ENCODE measurements around the gene ZC3H10. TPM values are rescaled to one million over a fixed set of nuclear protein-coding genes. Genes with fewer than 3 reads are reported as not detected.

ZC3H10 gene
- total and polyA plus RNA-seq, 2 of the 13 experiments (the other 11 are each of a cell fraction or from before 2014, with no cell fraction given): 0.70 to 2.3 TPM

- TF ChIP-seq ZNF280B (CRISPR knock-in tag; IDR thresholded peaks at IDR 0.05; ENCODE audit: borderline replicate concordance): peak; percentile 94
- no peak for TF ChIP-seq ZNF512B (CRISPR knock-in tag; IDR thresholded peaks at IDR 0.05; ENCODE audit: borderline replicate concordance)
- TF ChIP-seq ZSCAN21 (CRISPR knock-in tag; IDR thresholded peaks at IDR 0.05; ENCODE audit: borderline replicate concordance): peak; percentile 79; the same call in 1 of the 2 replicates
- TF ChIP-seq CCAR2 (optimal IDR thresholded peaks at IDR 0.05; ENCODE audit: low read depth, low read length): peak; percentile 84
- peak; percentile 98 for TF ChIP-seq ZC3H13 (CRISPR knock-in tag; IDR thresholded peaks at IDR 0.05)
- peak; percentile 24; the same call in 1 of the 2 replicates for TF ChIP-seq SATB2 (CRISPR knock-in tag; IDR thresholded peaks at IDR 0.05)
- TF ChIP-seq ZNF720 (CRISPR knock-in tag; IDR thresholded peaks at IDR 0.05): no peak
- peak; percentile 95 for TF ChIP-seq GMEB1 (CRISPR knock-in tag; IDR thresholded peaks at IDR 0.05; ENCODE audit: borderline replicate concordance)
- no peak for TF ChIP-seq TCF7L2 (IDR thresholded peaks at IDR 0.05; ENCODE audit: low read depth, low read length)
- TF ChIP-seq ZNF44 (CRISPR knock-in tag; IDR thresholded peaks at IDR 0.05): peak; percentile 90; the same call in 1 of the 2 replicates
- TF ChIP-seq ZNF18 (CRISPR knock-in tag; IDR thresholded peaks at IDR 0.05; ENCODE audit: insufficient replicate concordance): peak; percentile 64
- TF ChIP-seq ZNF30 (CRISPR knock-in tag; IDR thresholded peaks at IDR 0.05): peak; percentile 89; the same call in 1 of the 2 replicates
- peak; percentile 73; the same call in 1 of the 2 replicates for TF ChIP-seq ETV5 (CRISPR knock-in tag; IDR thresholded peaks at IDR 0.05; ENCODE audit: borderline replicate concordance)
- TF ChIP-seq SP1 (IDR thresholded peaks at IDR 0.05): no peak
- no peak; the same call in 1 of the 2 replicates for TF ChIP-seq SP1 (CRISPR knock-in tag; IDR thresholded peaks at IDR 0.05)
- no peak for TF ChIP-seq TBP (CRISPR knock-in tag; IDR thresholded peaks at IDR 0.05)
- peak; percentile 64; the same call in 1 of the 2 replicates for TF ChIP-seq SMAD3 (CRISPR knock-in tag; IDR thresholded peaks at IDR 0.05)
- 0 out of 2 replicates have a peak, but pooled peaks have one; percentile 55 for TF ChIP-seq CREB3 (CRISPR knock-in tag; IDR thresholded peaks at IDR 0.05)
- TF ChIP-seq MAF1 (CRISPR knock-in tag; IDR thresholded peaks at IDR 0.05; ENCODE audit: borderline replicate concordance): 0 out of 2 replicates have a peak, but pooled peaks have one; percentile 23
- TF ChIP-seq HOXA5 (CRISPR knock-in tag; IDR thresholded peaks at IDR 0.05): peak; percentile 76
Measured at GRCh38 chr12:56104109-56104814, 13.8 kb upstream of the ZC3H10 start, which contains the start of gene PA2G4 (continued).

All from HepG2 (cell line).